ENCODE results near the gene INPP5A.

The INPP5A gene

GRCh38 chr10:132599732-132600131 lies 62.1 kb downstream of the INPP5A start:
- DNase-seq (ENCODE audit: low spot score), result no peak

- DNase-seq (ENCODE audit: low spot score), result no peak
These were observed 62.8 kb downstream of the INPP5A start for GRCh38 chr10:132600416-132600815.

GRCh38 chr10:132601567-132601966 lies 64.0 kb downstream of the INPP5A start:
- DNase-seq (ENCODE audit: low spot score), result no peak

GRCh38 chr10:132602614-132603013 lies 65.0 kb downstream of the INPP5A start:
- no peak for DNase-seq (ENCODE audit: low spot score)

GRCh38 chr10:132603851-132604533 lies 66.4 kb downstream of the INPP5A start:
- DNase-seq (ENCODE audit: low spot score), result no peak

- DNase-seq (ENCODE audit: low spot score), result no peak
These were observed 67.1 kb downstream of the INPP5A start for GRCh38 chr10:132604686-132605085.

GRCh38 chr10:132605390-132605789 lies 67.8 kb downstream of the INPP5A start:
- no peak for DNase-seq (ENCODE audit: low spot score)

- no peak for DNase-seq (ENCODE audit: low spot score)
These were observed 68.5 kb downstream of the INPP5A start for GRCh38 chr10:132606031-132606491.

- DNase-seq (ENCODE audit: low spot score), result peak; percentile 85
These were observed 69.1 kb downstream of the INPP5A start for GRCh38 chr10:132606536-132607316.

GRCh38 chr10:132607491-132607890 lies 69.9 kb downstream of the INPP5A start:
- DNase-seq (ENCODE audit: low spot score), result no peak

GRCh38 chr10:132607961-132608495 lies 70.4 kb downstream of the INPP5A start:
- DNase-seq (ENCODE audit: low spot score), result peak; percentile 74

- DNase-seq (ENCODE audit: low spot score), result no peak
These were observed 71.1 kb downstream of the INPP5A start for GRCh38 chr10:132608511-132609195.

- DNase-seq (ENCODE audit: low spot score), result no peak
These were observed 71.6 kb downstream of the INPP5A start for GRCh38 chr10:132609211-132609610.

GRCh38 chr10:132610071-132610701 lies 72.6 kb downstream of the INPP5A start:
- DNase-seq (ENCODE audit: low spot score), result no peak

GRCh38 chr10:132611026-132611910 lies 73.7 kb downstream of the INPP5A start:
- no peak for DNase-seq (ENCODE audit: low spot score)

GRCh38 chr10:132611986-132612385 lies 74.4 kb downstream of the INPP5A start:
- no peak for DNase-seq (ENCODE audit: low spot score)

GRCh38 chr10:132612571-132613504 lies 75.3 kb downstream of the INPP5A start:
- no peak for DNase-seq (ENCODE audit: low spot score)

- no peak for DNase-seq (ENCODE audit: low spot score)
These were observed 76.2 kb downstream of the INPP5A start for GRCh38 chr10:132613566-132614348.
